GM21717 (cell line): ENCODE results near the gene IFNB1.

Source experiments
- ATAC-seq: cut with Tn5 transposase; IDR thresholded peaks from one replicate; pipeline ENCODE4 v1.9.1; 2021; ENCODE audit warnings: mild to moderate bottlenecking, moderate library complexity; ENCODE audit not compliant: unreplicated experiment

IFNB1 gene

DNA sequence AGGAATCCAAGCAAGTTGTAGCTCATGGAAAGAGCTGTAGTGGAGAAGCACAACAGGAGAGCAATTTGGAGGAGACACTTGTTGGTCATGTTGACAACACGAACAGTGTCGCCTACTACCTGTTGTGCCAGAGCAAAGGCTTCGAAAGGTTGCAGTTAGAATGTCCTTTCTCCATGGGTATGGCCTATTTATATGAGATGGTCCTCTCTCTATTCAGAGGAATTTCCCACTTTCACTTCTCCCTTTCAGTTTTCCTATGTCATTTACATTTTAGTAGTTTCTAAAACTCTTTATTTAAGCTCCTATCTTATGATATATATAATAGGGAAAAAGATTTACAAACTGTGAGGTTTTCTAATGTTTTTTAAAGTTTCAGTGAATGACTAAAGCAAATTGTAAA, at the start of gene IFNB1:
TSS of gene IFNB1 (minus strand) at position 162 of the 400 bp plus-strand sequence. CDS start at position 89, 73 bp downstream.
- ATAC-seq = no peak

DNA sequence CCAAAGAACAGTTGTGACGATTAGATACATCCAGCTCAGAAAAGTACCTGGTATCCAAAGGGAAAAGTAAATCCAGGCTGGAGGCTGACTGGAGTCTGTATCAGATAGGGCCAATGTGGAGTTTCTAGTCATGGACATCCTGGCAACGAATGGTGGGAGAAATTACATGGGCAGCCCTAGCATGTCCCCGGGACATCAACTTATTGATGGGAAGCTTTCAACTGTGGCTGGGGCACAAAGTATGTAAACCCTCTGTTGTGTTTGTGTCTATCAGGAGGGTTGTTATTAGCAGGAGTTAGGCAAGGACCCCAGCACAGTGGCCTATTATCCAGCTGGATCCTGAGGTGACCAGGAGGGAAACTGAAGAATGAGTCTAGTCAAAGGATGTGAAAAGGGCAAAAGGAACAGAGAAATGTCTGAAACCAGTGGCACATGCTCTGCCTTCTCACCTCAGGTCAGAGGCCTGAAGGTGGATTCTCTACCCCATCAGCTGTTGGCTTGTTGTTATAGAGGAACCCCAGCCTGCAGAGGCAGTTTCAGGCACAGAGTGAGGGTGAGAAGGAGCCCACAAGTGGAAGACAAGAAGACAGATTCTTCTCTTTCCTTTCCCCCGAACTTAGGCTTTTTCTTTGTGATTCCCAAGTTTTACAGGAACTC, 44.0 kb upstream of the IFNB1 start:
- ATAC-seq = peak; percentile 92

DNA sequence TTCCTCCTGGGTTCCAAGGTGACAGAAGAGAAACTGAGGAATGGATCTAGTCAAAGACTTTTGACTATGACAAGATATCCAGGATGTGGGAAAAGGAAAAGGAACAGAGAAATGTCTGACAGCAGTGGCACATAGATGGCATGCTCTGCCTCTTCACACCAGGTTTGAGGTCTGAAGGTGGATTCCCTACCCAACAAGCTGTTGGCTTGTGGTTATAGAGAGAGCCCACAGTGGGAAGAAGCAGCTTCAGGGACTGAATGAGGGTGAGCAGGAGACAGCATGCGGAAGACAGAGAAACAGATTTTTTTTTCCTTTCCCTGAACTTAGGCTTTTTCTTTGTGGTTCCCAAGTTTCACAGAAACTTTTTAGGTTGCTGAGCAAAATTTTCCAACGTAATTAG, 43.3 kb upstream of the IFNB1 start:
- no peak for ATAC-seq

DNA sequence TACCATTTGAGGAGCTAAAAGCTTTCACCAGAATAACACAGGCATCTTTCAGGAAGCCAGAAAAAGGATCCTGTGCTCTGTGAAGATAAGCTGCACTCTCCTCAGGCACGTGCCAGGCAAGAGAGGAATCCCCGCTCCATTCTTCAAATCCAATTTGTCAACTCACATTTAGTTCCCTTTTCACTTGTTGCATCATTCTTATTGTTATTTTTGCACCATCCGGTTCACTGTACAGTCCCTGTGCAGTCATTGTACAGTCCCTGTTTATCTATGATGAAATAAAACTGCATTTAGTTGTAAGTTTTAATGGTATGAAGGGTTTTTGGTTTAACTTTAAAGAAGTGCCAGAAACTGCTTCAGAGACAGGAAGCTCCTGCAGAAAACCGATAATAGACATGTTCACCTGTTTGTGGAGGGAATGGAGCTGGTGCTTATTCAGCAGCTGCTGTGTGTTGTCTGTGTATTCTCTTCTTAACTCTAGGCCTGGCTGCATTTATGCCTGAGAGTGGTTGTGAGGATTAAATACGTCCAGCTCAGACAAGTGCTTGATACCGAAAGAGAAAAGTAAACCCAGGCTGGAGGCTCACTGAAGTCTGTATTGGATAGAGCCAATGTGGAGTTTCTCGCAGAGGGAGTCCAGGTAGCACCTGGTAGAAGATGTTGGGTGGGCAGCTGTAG, 41.5 kb upstream of the IFNB1 start:
- ATAC-seq = no peak

DNA sequence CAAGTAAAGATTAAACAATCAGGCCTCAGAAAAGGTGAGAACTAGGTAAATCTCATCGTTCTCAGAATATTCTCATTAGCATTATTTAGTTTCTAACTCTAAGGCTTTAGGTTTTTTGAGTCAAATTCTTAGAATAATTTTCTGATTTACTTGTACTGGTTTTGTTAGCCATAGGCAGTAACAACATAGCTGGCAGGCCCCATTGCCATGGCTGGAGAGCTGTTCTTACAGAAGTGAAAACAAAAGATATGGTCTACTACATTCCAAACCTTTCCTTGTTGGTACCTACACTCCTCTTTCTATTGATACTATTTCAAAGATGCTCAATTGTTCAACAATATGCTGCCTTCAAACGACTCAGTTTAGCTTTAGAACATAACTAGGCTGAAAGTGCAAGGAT, 36.6 kb upstream of the IFNB1 start:
- ATAC-seq = no peak

DNA sequence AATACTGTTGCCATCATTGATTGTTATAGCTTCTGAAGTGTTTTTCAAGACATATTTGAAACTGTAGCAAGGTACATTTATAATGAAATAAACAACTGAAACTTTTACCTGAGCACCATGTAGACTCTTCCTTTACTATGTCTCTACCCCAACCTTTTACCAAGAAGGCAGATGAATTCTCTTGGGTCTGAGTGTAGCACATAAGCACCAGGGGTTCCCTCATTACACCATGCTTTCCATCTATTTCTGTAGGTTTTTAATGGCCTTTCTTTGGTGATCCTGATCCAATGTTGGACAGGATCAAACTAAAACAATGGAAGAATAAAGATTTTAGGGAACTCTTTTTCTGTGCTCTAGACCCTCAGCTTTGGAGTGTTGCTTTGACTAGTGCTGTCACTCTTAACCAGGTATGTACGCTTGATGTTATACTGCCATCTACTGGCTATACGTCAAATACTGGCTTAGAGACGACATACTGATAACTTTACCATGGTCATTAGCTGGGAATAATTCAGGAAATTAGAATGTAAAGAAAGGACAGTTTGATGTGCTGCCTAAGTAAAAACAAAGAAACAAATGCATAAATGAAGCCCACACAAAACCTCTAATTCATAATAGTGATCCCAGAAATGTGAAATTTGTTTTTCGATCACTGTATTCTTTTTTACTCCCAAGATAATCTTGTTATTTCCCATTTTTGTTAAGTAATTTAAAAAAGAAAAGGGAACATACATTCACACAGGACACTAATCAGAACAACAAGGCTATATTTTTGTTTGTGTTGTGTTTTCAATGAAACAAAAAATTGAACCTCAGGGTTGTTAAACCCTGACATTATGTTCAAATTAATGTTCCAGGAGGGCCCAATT, 33.2 kb upstream of the IFNB1 start:
- ATAC-seq = no peak

DNA sequence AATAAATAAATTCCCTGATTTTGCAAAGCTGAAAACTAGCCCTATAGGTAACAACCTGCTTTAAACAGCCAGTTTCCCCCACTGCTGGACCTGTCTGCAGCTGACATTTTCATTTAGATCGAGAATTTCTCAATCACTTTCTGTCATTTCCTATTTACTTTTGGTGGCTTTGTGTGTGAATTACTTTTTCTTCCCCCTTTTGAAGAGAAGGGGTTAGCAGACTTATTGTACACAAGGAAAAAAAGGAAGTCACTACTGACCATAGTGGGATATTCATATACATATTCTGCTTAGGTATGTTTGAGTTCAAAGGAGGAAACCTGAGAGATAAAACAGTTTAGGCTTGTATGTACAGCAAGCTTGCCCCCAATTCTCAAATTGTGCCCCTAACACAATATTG, 27.0 kb upstream of the IFNB1 start:
- ATAC-seq = no peak

DNA sequence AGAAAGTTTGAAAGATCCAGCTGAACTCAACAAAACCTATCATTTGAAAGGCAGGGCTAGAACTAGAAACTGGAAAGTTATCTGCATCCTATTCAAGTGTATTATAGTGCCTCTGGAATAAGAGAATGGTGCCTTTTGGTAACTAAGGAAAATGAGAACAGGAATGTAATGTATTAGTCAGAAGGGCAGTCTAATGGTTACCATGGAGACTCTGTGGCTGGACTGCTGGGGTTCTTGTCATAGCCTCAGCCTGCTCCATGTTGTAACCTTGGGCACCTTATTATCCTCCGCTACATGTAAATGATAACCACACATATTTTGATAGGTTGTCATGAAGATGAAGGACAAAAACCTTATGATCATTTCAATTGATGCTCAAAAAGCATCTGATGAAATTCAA, 24.6 kb upstream of the IFNB1 start:
- ATAC-seq = no peak

DNA sequence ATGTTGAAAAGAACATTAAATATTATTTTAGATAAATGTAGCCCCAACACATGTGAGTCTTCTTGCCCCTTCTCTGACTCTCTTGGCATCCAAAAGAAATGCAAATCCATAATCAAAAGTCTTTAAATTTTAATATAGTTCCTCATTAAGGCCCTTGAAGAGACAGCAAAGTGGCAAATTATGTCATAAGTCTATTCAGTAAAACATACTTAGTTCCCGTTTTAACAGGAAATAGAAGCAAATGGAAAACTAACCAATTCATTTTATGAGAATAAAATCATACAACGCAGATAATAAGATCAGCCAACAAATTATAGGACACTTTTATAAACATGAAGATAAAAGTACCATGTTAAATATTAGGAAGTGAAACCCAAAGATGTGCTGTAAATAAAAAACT, 20.1 kb upstream of the IFNB1 start:
- no peak for ATAC-seq

DNA sequence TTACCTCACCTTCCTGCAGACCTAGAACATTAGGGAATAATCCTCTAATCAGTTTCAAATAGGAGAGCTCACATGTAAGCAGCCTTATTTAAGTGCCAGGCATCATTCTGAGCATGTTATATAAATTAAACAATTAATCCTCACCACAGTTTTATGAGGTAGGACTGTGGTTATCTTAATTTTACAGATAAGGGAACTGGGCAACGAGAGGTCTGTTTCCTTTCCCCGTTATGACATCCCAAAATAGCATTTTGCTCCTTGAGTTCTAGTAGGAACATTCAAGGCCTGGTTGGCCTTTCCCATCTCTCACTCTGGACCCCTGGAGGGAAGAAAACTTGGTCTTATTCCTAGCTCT, 19.1 kb upstream of the IFNB1 start:
- ATAC-seq = no peak

DNA sequence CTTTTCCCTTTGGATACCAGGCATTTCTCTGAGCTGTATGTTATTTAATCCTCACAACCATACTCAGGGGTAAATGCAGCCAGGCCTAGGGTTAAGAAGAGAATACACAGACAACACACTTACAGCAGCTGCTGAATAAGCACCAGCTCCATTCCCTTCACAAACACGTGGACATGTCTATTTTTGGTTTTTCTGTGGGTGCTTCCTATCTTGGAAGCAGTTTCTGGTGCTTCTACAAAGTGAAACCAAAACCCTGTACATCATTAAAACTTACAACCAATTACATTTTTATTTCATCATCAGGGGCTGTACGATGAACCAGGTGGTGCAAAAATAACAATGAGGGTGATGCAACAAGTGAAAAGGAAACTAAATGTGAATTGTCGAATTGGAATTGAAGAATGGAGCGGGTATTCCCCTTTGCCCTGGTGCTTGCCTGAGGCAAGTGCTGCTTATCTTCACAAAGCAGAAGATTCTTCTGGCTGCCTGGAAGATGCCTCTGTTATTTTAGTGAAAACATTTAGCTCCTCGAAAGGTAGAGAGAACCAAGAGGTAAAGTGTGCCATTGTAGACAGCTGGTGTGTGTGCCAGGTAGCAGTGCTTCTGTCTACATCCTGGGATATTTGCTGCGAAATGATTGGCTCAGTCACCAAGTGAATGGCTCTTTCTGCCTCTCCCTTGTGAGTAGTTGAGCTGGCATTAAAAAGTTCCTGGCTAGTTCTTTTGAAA, 18.6 kb upstream of the IFNB1 start:
- ATAC-seq = peak; percentile 86

DNA sequence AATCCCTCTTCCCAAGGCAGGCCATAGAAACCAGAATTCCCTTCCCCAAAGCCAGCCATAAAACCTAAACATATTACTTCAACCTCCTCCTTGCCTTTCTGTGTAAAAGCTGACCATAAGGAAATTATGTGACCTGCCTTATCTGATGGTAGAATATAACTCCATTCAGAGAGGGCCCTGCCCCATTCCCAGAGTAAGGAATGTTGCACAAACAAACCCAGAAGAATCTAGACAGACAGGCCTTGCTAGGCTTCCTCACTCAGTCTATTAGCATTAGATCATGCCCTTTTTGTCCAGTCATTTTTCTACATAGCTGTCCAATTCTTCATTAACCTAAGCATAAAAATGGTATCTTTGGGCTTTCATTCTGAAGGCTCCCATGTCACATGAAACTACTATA, 17.8 kb upstream of the IFNB1 start:
- no peak for ATAC-seq

DNA sequence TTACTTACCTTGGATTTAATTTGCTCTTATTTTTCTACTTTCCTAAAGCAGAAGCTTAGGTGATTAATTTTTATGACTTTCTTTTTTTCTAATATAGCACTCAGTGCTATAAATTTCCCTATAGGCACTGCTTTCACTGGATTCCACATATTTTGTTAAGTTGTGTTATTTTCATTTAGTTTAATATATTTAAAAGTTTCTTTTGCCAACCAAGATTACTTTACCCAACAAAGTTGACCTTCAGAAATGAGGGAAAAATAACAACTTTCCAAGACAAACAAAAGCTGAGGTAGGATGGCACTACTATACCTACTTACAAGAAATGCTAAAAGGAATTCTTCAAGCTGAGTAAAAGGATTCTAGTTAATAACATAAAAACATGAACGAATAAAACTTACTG, 8.8 kb upstream of the IFNB1 start:
- no peak for ATAC-seq

DNA sequence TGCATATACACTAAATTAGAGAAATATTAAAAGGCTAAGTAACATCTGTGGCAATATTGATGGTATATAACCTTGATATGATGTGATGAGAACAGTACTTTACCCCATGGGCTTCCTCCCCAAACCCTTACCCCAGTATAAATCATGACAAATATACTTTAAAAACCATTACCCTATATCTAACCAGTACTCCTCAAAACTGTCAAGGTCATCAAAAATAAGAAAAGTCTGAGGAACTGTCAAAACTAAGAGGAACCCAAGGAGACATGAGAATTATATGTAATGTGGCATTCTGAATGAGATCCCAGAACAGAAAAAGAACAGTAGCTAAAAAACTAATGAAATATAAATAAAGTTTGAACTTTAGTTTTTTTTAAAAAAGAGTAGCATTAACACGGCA, 7.3 kb upstream of the IFNB1 start:
- no peak for ATAC-seq

DNA sequence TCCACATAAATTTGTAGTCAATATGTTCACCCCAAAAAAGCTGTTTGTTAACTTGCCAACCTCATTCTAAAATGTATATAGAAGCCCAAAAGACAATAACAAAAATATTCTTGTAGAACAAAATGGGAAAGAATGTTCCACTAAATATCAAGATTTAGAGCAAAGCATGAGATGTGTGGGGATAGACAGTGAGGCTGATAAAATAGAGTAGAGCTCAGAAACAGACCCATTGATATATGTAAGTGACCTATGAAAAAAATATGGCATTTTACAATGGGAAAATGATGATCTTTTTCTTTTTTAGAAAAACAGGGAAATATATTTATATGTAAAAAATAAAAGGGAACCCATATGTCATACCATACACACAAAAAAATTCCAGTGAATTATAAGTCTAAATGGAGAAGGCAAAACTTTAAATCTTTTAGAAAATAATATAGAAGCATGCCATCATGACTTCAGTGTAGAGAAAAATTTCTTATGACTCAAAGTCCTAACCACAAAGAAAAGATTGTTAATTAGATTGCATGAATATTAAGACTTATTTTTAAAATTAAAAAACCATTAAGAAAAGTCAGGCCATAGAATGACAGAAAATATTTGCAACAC, 6.6 kb upstream of the IFNB1 start:
- no peak for ATAC-seq

DNA sequence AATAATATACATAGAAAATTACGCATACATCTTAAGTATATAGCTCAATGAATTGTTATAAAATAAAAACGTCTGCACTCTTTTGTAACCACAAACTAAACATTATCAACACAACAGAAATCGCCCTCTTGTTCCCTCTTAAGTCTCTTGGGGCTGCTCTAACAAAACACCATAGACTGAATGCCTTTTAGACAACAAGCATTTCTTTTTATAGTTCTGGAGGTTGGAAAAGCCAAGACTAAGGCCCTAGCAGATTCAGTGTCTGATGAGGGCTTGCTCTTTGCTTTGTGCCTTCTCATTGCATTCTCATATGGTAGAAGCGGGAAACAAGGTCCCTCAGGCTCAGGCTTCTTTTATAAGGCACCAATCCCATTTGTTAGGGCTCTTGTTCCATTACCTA, 4.9 kb upstream of the IFNB1 start:
- no peak for ATAC-seq

DNA sequence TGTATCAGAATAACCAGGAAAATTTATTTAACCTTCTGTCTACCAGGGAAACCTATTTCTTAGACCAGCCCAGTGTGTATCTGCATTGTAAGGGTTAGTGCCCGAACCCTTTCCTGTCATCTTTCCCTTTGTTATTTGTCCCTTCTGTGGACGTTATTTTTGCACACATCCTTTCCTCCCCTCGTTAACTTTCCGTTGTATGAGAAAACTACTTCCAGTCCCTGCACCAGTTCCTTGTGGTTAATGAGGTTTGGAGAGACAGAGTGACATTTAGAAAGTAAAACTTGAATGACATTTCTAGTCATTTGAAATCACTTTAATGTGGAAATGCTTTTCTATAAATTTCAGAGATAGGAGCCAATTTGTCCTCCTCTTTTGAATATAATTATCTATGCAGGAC, 4.3 kb upstream of the IFNB1 start:
- peak; percentile 50 for ATAC-seq

DNA sequence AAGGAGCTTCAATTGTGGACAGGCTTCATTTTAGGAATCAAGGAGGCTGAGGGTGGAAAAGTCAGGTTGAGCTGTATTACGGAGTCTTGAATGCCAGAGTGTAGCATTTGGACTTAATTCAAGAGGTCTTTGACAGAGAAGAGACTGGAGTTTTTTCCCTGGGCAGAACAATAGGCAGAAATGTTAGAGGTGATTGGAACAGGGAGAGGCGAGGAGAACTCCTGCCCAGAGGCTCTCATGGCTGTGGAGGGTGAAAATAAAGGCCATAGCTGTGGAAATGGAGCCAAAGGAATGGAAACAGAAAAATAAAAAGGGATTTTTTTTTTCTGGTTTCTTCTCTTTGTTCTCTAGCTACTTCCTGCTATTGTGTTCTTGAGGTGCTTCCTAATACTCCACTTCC, 3.7 kb upstream of the IFNB1 start:
- no peak for ATAC-seq

DNA sequence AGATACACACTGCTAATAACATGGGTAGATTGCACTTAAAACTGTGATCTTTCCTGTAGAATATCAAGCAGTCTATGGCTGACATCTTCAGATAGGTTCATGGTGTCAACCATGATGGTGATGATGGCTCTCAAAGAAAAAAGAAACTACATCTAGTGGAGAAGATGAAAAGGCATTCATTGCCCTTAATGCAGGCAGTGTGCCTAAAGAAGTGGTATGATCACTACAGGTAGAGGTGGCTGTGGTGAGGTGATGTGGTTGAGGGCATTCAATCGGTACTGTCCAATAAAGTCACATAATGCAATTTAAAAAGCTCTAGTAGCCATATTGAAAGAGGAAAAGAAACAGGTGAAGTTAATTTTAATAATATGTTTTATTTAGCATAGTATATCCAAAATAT, 3.1 kb upstream of the IFNB1 start:
- ATAC-seq = no peak

DNA sequence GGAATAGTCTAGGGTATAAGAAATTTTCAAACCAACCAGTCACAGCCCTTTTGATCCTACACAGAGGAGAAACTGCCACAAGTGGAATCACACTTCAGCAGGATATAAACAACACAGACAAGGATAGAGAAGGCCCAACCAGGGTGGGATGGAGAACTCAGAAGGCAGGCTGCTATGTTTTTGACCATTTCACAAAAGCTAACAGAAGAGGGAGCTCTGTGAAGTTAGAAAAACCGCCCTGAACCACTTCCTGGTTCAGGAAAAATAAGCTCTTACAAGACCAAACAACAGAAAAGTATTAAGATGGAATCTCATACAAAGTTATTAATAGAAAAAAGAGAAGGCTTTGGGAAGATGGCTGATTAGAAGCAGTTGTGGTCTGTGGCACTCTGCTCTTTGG, 960 bp upstream of the IFNB1 start:
- ATAC-seq = no peak

DNA sequence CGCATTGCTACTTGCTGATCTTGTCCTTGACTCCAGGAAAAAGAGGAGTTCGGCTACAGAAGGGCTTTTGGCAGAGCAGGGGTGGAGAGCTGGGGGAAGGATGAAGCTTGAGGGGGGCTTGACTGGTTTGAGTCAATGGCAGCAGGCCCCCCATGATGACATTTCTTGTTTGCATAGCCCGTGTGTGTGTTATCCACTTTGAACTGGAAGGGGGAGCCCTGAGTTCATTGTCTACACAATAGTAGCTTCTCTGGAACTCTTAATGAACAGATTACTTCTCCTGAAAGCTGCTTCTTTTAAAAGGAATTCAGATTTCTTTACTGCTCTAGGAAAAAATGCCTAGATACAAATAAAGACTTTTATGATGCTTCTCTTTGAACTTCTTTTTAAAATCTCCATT, 2.3 kb downstream of the IFNB1 start:
- no peak for ATAC-seq
